Dermis microvascular lymphatic vessel endothelial cell (primary cell): ENCODE results near the gene RFT1. TPM values are rescaled to one million over a fixed set of nuclear protein-coding genes. Genes with fewer than 3 reads are reported as not detected.

ENCODE experiments used
- DNase-seq, 2 donors: peaks; one replicate each; pipeline versions ENCODE4 v3.0.0 to v3.0.0-alpha.2; 2010; ENCODE audit warnings: low read depth in 2 of 2
- total RNA-seq: library from RNA; depleted of rRNA; stranded (reverse); fragments of >200 nt; gene quantifications from 2 replicates; pipeline ENCODE4 v1.2.1, GENCODE V29; 2014

Gene RFT1, protein sequence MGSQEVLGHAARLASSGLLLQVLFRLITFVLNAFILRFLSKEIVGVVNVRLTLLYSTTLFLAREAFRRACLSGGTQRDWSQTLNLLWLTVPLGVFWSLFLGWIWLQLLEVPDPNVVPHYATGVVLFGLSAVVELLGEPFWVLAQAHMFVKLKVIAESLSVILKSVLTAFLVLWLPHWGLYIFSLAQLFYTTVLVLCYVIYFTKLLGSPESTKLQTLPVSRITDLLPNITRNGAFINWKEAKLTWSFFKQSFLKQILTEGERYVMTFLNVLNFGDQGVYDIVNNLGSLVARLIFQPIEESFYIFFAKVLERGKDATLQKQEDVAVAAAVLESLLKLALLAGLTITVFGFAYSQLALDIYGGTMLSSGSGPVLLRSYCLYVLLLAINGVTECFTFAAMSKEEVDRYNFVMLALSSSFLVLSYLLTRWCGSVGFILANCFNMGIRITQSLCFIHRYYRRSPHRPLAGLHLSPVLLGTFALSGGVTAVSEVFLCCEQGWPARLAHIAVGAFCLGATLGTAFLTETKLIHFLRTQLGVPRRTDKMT
- total RNA-seq = 12.2 and 13.5 TPM in 2 replicates

DNA sequence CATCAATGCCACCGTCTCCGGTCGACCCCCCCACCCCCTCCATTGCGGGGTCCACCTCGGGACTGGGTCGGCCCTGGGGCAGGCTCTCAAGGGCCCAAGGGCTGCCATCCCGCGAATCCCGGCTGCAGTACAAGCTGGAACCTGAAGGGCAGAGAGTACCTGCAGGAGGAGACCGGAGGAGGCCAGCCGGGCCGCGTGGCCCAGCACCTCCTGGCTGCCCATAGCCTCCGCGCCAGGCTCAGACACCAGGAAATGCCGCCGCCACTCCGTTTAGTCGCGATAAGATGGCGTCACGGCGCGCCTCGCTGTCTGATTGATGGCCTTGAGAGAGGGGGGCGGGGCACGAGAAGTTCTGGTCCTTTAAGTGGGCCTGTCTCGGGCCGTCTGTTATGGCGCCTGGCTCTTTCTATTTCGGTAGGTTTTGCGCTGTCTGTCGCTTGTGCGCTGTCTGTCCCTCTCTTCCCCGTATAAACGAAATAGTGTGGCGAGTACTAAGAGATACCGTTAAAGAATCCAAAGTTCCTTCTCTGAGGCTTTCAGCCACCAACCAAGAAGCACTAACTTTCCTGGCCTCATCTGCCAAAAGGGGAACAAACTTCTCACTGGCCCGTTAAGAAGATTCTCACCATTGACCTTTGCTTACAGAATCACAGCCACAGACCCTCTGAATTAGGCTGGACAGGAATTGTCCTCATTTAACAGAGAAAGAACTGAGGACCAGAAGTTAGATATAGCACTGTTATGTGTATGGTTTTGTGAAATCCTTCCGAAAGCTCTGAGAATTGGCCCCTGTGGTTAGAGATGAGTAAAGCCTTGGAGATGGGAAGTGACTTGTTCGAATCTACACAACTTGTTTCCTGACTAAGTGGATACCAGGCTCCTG lies at the start of gene RFT1:
RFT1 (minus strand) TSS at position 257 of the 883 bp plus-strand sequence; CDS start at position 222, 35 bp downstream.
- DNase-seq = peak; percentile 89 to 98

DNA sequence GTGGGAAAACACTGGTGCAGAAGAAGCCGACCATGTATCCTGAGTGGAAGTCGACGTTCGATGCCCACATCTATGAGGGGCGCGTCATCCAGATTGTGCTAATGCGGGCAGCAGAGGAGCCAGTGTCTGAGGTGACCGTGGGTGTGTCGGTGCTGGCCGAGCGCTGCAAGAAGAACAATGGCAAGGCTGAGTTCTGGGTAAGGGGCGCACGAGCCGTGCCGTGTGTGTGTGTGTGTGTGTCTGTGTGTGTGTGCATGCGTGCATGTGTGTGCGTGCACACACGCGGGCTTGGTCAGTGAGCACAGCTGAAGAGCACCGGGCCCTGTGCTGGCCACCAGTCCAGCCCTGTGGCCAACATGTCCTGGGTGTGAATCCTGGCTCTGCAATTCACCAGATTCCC lies 49.3 kb upstream of the RFT1 start:
- DNase-seq = no peak

DNA sequence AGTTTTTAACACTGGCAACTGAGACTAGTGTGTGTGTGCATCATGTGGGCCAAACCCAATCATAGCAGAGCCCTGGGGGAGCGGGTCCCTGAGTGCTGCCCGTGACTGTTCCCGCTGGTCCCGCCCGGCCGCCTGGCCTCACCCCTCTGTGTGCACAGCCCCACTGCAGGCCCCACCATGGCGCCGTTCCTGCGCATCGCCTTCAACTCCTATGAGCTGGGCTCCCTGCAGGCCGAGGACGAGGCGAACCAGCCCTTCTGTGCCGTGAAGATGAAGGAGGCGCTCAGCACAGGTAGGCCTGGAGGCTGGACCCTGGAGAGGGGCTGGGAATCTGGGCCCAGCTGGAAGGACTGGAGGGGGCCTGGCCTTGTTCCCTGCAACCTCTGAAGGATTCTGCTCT lies 48.0 kb upstream of the RFT1 start:
- DNase-seq = no peak

DNA sequence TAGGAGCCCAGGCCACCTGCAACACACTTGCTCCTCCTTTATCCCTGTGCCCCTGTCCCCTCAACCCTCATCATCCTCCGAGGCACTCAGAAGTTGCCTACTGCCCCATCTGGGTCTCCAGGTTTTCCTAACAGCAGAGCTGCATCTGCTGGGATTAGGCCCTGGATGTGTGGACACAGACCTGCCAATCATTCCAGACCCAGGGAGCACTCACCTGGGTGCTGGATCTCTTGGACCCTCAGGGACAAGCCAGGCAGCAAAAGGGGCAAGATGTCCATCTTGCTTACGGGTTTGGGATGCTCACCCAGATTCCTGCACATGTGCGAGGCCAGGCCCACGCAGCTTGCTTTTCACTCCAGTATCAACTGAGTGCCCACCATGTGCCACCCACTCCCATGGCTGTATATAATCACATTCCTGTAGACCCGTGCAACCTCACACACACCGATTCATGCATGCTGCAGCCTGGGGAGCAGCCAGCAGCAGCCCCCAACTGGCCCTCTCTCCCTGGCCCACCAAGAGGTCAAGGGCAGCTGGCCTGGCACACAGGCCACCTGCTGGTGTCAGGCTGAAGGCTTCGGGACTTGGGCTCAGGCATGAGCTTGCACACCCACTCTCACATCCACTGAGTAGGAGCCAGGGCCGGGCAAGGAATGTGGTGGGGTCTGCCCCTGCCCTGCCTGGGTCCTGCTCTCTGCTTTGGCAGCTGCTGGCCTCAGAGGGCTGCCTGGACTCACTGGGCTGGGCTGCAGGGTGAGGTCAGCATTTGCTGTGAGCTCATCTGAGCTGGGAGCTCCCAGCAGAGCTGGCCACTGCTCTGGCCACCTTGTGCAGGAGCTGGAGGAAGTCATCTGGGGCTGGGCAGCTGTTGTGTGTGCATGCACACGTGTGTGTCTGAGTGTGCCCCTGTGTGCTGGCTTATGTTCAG lies 45.6 kb upstream of the RFT1 start:
- DNase-seq = no peak

DNA sequence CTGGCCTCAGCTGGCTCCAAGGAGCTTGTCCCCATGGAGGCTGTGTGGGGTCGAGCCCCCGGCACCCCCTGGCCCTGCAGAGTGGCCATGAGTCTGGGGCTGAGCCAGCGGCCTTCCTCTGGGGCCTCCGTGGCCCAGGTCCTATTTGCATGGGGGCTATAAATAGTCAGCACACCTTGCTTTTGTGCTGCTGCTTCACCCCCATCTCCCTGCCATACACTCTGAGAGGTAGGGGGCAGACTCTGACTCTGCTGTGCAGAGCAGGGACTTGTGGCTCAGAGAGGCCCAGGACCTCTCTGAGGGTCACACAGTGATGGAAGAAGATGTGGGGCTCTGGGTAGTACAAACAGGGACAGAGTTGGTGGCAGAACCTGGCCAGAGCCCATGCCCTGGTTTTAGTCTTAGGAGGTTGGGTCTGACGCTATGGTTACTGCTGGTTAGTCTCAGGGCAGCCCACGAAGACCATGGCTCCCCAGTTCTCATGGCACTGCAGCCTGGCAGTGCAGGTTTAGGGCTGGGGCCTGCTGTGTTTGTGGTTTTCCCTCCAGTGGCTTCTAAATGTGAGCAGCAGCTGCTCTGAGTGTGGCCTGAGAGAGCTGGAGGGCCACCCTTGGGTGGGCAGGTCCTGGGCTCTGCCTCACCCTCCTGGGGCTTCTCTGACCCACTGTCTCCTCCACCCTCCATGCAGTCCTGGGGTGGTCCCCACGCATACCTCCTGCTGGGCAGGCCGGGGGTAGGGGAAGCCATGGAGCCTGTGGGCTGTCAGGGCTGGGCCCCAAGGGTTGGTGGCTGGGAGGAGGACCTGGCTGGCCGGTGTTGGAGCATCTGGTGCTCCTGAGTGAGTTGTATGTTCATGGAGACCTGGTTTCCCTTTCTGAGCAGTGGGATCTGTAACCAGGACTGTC lies 44.4 kb upstream of the RFT1 start:
- no peak for DNase-seq

DNA sequence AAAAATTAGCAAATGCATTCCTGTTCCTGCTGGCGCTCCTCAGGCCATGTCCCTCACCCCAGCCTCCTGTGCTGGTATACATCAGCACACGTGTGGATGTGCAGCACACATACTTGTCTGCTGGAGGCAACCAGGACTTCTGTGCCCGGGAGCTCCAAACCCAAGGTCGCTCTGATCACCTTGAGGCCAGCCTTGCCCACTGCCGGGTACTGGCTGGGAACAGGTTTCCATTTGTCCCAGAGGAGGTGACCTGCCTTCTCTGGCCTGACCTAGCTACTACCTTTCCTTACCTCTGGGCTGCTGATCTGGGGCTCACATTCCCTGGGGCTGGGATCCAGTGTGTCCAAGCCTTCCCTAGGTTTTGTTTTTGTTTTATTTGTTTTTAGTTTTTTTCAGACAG lies 42.9 kb upstream of the RFT1 start:
- DNase-seq = no peak

DNA sequence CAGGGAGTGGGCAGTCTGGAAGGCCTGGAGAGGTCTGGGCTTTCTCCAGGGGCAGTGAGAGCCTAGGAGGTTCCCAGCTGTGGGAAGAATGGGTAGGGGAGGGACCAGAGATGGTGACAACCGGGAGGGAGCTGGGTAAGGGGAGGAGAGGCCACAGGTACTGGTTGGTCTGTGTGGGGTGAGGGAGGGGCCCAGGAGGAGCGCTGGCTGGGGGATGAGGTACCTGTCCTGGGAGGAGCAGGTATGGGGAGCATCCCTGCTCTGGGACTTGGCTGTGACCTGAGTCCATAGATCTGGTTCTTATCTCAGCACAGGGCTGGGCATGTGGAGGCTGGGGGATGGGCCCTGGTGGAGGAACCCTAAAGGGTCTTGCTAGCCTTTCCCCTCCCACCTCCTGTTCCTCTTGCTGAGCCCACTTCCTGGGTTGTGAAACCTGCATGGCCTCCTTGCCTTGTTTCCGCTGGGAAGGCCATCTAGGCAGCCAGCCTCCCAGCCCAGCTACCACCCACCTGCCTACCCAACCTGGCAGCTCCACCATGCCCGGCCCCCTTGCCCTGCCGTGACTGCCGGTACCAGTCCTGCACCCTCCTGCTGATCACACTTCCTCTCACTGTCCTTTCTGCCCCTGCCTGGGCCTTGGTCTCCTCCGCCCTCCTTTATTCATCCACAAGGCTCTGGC lies 41.7 kb upstream of the RFT1 start:
- DNase-seq = no peak

DNA sequence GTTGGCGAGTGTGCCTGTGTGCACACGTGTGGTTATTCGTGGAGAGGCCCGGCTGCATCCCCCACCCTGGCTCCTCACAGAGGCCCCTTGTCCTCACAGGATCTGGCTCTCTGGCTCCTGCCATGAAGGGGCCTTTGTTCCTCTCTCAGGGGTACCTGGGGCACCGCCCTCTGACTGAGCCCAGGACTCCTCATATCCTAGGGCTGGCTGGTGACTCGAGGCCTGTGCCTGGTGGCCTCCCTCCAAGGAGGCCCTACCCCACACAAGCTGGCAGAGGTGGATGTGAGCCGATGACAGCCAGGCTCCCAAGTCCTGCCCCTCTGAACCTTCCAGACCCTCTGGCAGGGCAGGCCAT lies 40.8 kb upstream of the RFT1 start:
- DNase-seq = no peak

DNA sequence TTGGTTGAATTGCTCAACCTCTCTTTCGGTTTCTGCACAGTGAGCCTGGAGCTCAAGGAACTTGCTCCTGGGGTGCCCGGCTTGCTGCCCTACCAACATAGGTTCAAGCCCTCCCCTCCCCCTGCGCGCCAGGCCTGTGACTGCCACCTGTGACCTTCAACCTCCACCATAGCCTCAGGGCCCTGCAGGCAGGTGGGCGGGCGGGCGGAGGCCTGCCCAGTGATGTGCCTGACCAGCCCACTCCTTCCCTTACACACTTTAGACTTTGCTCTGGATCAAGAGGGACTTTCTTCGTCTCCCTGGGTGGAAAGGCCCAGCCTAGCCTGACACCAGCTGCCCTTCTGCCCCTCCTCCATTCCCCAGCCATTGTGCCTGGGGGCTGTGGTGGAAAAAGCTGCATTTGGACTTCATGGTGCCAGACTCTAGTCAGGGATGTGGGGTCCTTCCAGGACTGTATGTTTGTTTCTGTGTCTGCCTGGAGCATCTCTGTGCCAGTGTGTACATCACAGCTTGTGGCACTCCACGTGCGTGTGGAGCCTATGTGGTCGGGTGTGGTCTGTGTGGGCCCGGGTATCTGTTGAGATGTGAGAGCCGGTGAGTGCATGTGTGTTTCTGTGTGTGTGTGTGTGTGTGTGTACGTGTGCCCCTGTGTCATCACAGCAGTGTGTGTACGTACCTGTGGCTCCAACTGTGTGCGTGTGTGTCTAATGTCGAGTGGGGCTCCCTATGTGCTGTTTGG lies 40.3 kb upstream of the RFT1 start:
- no peak for DNase-seq

DNA sequence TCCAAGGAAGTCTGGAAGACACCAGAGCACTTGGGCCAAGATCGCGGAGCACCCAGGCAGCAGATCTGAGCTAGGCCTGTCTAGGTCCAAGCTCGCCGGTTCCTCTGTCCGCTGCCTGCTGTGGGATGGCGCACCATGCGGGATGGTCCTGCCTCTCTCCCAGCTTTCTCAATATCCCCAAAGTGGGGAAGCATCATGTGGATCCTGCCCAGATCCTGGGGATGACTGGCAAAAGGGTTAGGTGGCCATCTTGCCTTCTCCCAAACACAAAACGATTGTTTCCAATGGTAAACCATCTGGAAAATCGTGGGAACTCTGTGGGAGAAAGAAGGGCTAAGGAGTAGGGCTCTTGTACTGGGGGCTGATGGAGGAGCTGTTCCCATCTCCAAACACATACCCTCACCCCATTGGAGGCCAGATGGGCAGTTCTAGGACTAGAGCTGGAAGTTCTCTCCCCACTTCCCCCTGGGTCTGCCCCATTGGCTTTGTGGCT lies 39.6 kb upstream of the RFT1 start:
- DNase-seq = no peak

DNA sequence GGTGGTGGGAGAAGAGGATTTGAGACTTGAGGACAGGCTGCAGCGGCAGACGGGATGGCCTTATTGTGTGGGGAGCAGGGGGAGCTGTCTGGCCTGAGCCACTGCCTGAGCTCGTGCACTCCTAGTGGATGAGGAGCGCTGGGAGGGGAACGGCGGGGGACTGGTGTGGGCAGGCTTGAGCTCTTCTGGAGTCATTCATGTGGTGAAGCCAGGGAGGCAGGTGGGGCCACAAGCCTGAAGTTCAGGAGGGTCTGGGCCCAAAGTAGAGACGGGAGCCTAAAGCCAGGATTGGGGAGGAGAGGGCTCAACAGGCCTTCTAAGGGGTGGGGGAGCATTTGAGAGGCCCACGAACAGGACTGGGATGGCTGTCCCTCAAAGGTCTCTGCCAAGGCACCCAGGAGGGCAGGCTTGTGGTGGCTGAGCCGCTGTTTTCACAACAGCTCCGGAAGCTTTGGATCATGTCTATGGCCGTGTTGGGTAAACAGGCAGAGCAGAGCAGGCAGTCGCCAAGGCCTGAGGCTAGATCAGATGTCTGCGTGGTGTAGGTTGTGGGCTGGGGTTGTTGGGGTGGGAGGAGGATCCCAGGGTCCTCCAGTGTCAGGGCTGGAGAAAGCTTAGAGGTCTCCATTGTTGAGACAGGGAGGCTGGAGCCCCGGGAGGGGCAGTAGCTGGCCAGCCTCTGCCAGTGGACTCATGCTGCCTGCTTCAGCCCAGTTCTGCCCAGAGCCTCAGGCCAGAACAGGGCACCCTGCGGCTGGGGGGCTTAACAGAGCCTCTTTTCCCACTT lies 39.0 kb upstream of the RFT1 start:
- no peak for DNase-seq

DNA sequence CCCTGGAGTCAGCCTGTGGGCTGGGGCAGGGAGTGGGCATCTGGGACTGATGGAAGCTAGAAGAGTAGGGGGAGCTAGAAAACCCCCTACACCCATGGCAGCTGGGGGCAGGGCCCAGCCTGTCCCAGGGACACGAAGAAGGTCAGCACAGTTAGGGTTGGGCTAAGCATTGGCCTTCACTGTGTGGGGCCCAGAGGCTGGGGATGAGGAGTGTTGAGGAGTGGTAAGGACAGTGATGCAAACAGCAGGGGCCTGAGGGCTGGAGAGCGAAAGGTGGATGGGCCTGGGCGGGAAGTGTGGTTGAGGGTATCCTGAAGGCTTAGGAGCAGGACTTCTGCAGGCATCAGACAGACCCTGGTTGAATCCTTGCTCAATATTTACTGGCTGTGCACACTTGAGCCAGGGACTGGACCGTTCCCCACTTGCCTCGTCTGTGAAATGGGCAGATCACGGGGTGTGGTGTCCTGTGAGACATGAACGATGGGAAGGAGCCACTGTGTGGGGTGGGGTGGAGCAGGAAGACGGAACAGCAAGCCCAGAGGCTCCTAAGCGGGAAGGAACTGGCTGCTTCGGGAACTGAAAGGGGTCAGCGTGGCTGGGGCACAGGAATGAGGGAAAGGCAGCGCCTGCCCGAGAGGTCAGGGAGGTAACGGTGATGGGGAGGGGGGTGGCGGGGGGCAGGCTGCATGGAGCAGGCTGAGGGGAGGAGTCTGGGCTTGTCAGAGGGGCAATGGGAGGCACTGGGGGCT lies 38.1 kb upstream of the RFT1 start:
- DNase-seq = no peak

DNA sequence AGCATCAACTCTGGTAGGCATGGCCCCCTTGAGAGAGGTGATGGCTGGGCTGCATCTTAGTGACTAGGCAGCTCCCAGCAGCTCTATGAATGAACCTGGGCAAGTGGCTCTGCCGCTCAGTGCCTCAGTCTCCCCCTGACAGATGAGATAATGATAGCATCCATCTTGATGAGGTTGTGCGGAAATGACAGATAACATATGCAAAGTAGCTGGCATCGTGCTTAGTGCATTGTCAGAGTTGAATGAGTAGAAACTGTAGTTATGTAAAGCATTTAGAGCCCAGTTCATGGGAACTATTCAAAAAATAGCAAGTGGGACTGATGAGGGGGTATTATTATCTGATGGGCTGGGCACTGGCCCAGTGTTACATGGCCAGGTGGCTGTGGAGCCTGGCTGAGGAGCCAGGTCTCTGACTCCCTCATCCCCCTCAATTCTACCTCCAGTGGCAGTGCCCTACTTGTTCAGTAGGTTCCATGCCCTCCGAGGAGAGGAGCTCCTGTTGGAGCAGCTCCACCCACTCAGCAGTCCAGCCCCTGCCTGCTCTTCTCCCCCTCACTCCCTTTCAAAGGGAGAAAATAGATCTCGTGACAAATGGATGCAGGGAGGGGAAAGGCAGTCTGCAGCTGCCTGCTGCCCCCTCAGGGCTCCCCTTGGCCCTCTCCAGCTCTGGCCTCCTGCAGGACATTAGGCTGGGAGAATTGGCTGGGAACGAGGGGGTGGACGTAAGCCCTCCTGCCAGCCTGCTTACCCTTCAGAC lies 37.4 kb upstream of the RFT1 start:
- DNase-seq = no peak

DNA sequence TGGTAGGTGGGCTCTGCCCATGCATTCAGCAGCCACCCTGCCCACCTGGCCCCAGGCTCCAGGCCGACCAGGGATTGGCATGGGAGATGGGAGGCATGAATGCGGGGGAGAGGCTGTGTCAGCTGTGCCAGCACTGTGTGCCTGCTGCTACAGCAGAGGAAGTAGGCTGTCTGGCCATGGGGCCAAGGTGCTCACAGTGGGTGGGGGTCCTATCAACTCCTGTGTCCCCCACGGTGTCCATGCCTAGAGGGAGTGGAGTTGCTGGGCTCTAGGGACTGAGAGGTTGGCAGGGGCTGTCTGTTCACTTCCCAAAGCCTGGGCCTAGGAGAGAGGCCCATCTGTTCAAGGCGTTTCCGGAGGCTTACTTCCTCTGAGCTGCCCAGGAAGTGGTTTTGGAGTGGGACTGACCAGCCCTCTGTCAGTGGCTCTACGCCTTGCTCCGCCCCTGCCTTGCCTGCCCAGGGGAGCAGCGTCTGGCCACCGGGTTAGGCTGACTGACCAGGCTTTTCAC lies 36.6 kb upstream of the RFT1 start:
- peak in 1 of 2 donors; percentile 64 for DNase-seq

DNA sequence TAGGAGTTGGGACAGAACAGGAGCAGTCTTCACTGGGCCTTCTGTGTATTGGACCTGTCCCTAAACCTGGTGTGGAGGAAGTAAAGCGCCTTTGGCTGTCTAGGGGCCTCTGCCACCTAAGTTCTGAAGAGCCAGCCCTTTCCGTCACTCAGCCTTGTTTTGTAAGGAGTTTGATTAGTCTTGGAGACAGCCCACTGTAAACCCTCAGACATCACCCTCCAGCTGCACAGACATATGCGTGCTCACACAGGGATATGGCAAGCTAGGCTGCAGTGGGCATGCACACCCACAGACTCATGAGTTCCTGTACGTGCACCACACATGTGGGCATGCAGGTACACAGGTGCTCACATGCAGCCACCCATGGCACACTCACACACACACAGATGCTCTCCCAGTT lies 36.0 kb upstream of the RFT1 start:
- no peak for DNase-seq

DNA sequence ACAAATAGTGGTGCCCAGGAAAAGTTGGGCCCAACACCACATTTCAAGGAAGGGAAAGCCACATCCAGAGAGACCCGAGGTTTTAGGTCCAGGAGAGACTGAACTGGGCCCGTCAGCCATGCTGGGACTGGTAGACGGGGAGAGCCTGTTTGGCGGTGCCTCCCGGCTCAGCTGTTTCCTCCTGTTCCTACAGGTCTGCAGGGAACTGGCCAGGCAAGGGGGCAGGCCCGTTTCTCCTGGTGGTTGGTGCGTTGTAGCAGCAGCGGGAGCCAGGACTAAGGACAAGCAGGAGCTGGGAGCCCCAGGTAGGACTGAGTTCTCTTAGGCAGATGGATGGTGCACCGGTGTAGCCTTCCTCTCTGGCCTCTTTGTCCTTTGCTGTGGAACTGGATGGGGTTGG lies 34.7 kb upstream of the RFT1 start:
- DNase-seq = no peak
